SK-N-SH (cell line): ENCODE results near the gene CFAP91. TPM values are rescaled to one million over a fixed set of nuclear protein-coding genes. Genes with fewer than 3 reads are reported as not detected.
A peak's percentile ranks its signal among the peaks of the same experiment; 100 is the strongest.

Experiments
- CTCF ChIA-PET: fragments of 300-600, 350-600 bp; formaldehyde crosslinking; extraction: SDS; loops from one replicate; lab custom pipeline; 2021; lab: Yijun Ruan, JAX
- POLR2A ChIA-PET: fragments of 350-600 bp; sonication (Branson Sonifier 250); formaldehyde crosslinking; extraction: SDS; loops from one replicate; lab custom pipeline; 2020; ENCODE audit warnings: antibody characterized with exemption, inconsistent platforms; lab: Yijun Ruan, JAX
- DNase-seq: peaks from one replicate; pipeline ENCODE4 v3.0.0; 2012
- H2AFZ ChIP-seq: fragments of 200-600 bp; sonication (generic); 2 replicates; pipeline ENCODE4 v1.8.1; 2016; ENCODE audit warnings: antibody characterized with exemption, mild to moderate bottlenecking, low read depth
- H3F3A ChIP-seq: fragments of 200-600 bp; sonication (generic); replicated peaks from 2 replicates; pipeline ENCODE3; 2016; ENCODE audit warnings: antibody characterized with exemption, mild to moderate bottlenecking; ENCODE audit not compliant: insufficient read depth
- H3K27ac ChIP-seq, 2 experiments: fragments of 200-500 bp in 1 of 2; fragments of 200-600 bp in 1 of 2; sonication (Bioruptor generic) in 1 of 2; sonication (generic), shearing (Covaris generic) in 1 of 2; 2 replicates each; pipeline versions ENCODE4 v1.5.1 to v1.6.1; 2014 to 2016; ENCODE audit warnings: low read depth in 2 of 2, inconsistent platforms in 1 of 2, low read length in 1 of 2, mild to moderate bottlenecking in 1 of 2, mixed read lengths in 1 of 2
- H3K27me3 ChIP-seq: fragments of 200-600 bp; sonication (generic), shearing (Covaris generic); 2 replicates; pipeline ENCODE4 v1.6.1; 2016; ENCODE audit warnings: mixed run types; ENCODE audit not compliant: insufficient read depth
- H3K36me3 ChIP-seq, 2 experiments: fragments of 200-500 bp in 1 of 2; fragments of 200-600 bp in 1 of 2; sonication (Bioruptor generic) in 1 of 2; sonication (generic) in 1 of 2; replicated peaks in 1 of 2; 2 replicates each; pipeline versions ENCODE3 to v1.5.1; 2014 to 2016; ENCODE audit warnings: low read length in 1 of 2, mild to moderate bottlenecking in 1 of 2; ENCODE audit not compliant: insufficient read depth in 2 of 2, control insufficient read depth in 1 of 2
- H3K4me1 ChIP-seq, 2 experiments: fragments of 200-500 bp in 1 of 2; fragments of 200-600 bp in 1 of 2; sonication (Bioruptor generic) in 1 of 2; sonication (generic), shearing (Covaris generic) in 1 of 2; 2 replicates each; pipeline versions ENCODE4 v1.5.1 to v1.6.1; 2014 to 2016; ENCODE audit warnings: low read depth in 1 of 2, low read length in 1 of 2, mixed run types in 1 of 2; ENCODE audit not compliant: insufficient read depth in 2 of 2, control insufficient read depth in 1 of 2
- H3K4me2 ChIP-seq: fragments of 200-600 bp; sonication (generic), shearing (Covaris generic); 2 replicates; pipeline ENCODE4 v1.6.1; 2017; ENCODE audit warnings: mixed run types
- H3K4me3 ChIP-seq, 2 experiments: fragments of 200-500 bp in 1 of 2; fragments of 200-600 bp in 1 of 2; sonication (Bioruptor generic) in 1 of 2; sonication (generic), shearing (Covaris generic) in 1 of 2; 2 replicates each; pipeline versions ENCODE4 v1.5.1 to v1.8.1; 2014 to 2016; ENCODE audit warnings: low read depth in 2 of 2, inconsistent platforms in 1 of 2, low read length in 1 of 2, mild to moderate bottlenecking in 1 of 2, mixed read lengths in 1 of 2, moderate library complexity in 1 of 2
- H3K79me2 ChIP-seq: fragments of 200-600 bp; sonication (generic); 2 replicates; pipeline ENCODE4 v1.8.1; 2017; ENCODE audit warnings: mild to moderate bottlenecking; ENCODE audit not compliant: insufficient read depth
- H3K9ac ChIP-seq: fragments of 200-600 bp; sonication (generic); 2 replicates; pipeline ENCODE4 v1.6.1; 2017; ENCODE audit warnings: mixed run types
- H3K9me2 ChIP-seq: fragments of 200-600 bp; sonication (generic); 2 replicates; pipeline ENCODE4 v1.6.1; 2017; ENCODE audit warnings: mixed run types
- H3K9me3 ChIP-seq: fragments of 200-600 bp; sonication (generic); 2 replicates; pipeline ENCODE4 v1.6.1; 2017; ENCODE audit warnings: mixed run types, mild to moderate bottlenecking, moderate library complexity
- H4K20me1 ChIP-seq: fragments of 200-600 bp; sonication (generic); 2 replicates; pipeline ENCODE4 v1.6.1; 2017; ENCODE audit warnings: mild to moderate bottlenecking, mixed run types; ENCODE audit not compliant: insufficient read depth
- CHD2 ChIP-seq: fragments of 150-350 bp; IDR thresholded peaks from 2 replicates; pipeline ENCODE4 v1.6.1; 2018; ENCODE audit warnings: low read length; ENCODE audit not compliant: partially characterized antibody
- ELF1 ChIP-seq: IDR thresholded peaks from 2 replicates; pipeline ENCODE4 v1.4.0; 2012
- EP300 ChIP-seq, 2 experiments: IDR thresholded peaks; 2 replicates each; pipeline versions ENCODE4 v1.4.0 to v1.6.1; 2012; ENCODE audit warnings: borderline replicate concordance in 1 of 2, low read depth in 1 of 2, low read length in 1 of 2
- EZH2phosphoT487 ChIP-seq: fragments of 200-600 bp; sonication (generic); IDR thresholded peaks from 2 replicates; pipeline ENCODE4 v1.6.1; 2017; ENCODE audit warnings: low read depth, mixed run types, mild to moderate bottlenecking, antibody characterized with exemption, moderate library complexity, borderline replicate concordance
- FOXM1 ChIP-seq: IDR thresholded peaks from 2 replicates; pipeline ENCODE4 v1.4.0; 2012; ENCODE audit warnings: low read depth, mild to moderate bottlenecking
- GABPA ChIP-seq: IDR thresholded peaks from 2 replicates; pipeline ENCODE4 v1.4.0; 2012; ENCODE audit warnings: low read depth, mild to moderate bottlenecking
- GATA2 ChIP-seq: sonication (generic); formaldehyde crosslinking; IDR thresholded peaks from 2 replicates; pipeline ENCODE4 v1.5.0; 2020; ENCODE audit warnings: mild to moderate bottlenecking, missing genetic modification reagents
- JUND ChIP-seq: IDR thresholded peaks from 2 replicates; pipeline ENCODE4 v1.4.0; 2012
- MEF2A ChIP-seq: IDR thresholded peaks from 2 replicates; pipeline ENCODE4 v1.4.0; 2012; ENCODE audit warnings: low read depth, borderline replicate concordance
- MXI1 ChIP-seq: IDR thresholded peaks from 2 replicates; pipeline ENCODE4 v1.6.1; 2012; ENCODE audit warnings: mild to moderate bottlenecking, low read depth, low read length, improper control_type of control experiment
- NRF1 ChIP-seq: IDR thresholded peaks from 2 replicates; pipeline ENCODE4 v1.6.1; 2012; ENCODE audit warnings: low read depth, mild to moderate bottlenecking, low read length
- RCOR1 ChIP-seq: fragments of 150-350 bp; IDR thresholded peaks from 2 replicates; pipeline ENCODE4 v1.6.1; 2017; ENCODE audit warnings: antibody characterized with exemption, low read length
- RFX5 ChIP-seq: IDR thresholded peaks from 2 replicates; pipeline ENCODE4 v1.6.1; 2012; ENCODE audit warnings: mild to moderate bottlenecking, improper control_type of control experiment, low read length
- SIN3A ChIP-seq: IDR thresholded peaks from 2 replicates; pipeline ENCODE4 v1.6.1; 2012; ENCODE audit warnings: low read depth, mild to moderate bottlenecking, low read length, moderate library complexity, borderline replicate concordance
- TAF1 ChIP-seq: IDR thresholded peaks from 2 replicates; pipeline ENCODE4 v1.6.1; 2012; ENCODE audit warnings: low read depth, mild to moderate bottlenecking, low read length, moderate library complexity, borderline replicate concordance
- TEAD4 ChIP-seq: IDR thresholded peaks from 2 replicates; pipeline ENCODE4 v1.4.0; 2012; ENCODE audit warnings: mild to moderate bottlenecking, borderline replicate concordance; ENCODE audit not compliant: insufficient read depth
- YY1 ChIP-seq: IDR thresholded peaks from 2 replicates; pipeline ENCODE4 v1.4.0; 2012; ENCODE audit warnings: low read depth, mild to moderate bottlenecking
- WGBS: methylation state at CpG from one replicate; pipeline ENCODE4 v1.1.6; 2017; ENCODE audit warnings: low lambda C conversion rate; 5-methylcytosine and 5-hydroxymethylcytosine counted together
- polyA plus RNA-seq, 3 experiments: library from polyadenylated mRNA; depleted of rRNA; stranded (reverse); fragments of >200 nt; gene quantifications; 2 replicates each; pipeline ENCODE4 v1.2.3, GENCODE V29; 2012
- TF ChIP-seq, protein P1 (sequence below): IDR thresholded peaks from 2 replicates; pipeline ENCODE4 v1.4.0; 2012; ENCODE audit warnings: low read depth, borderline replicate concordance
- TF ChIP-seq, protein P2 (sequence below): IDR thresholded peaks from 2 replicates; pipeline ENCODE4 v1.4.0; 2012; ENCODE audit warnings: low read depth
- TF ChIP-seq, protein P3 (sequence below): fragments of 150-350 bp; IDR thresholded peaks from 2 replicates; pipeline ENCODE4 v1.6.1; 2017; ENCODE audit warnings: antibody characterized with exemption, low read length, low read depth, borderline replicate concordance
- TF ChIP-seq, protein P4 (sequence below): IDR thresholded peaks from 2 replicates; pipeline ENCODE4 v1.4.0; 2012; ENCODE audit warnings: low read depth, borderline replicate concordance

The CFAP91 gene
- polyA plus RNA-seq (2012; rRNA removed) = 3.7 and 6.3 TPM in 2 replicates
- 2.6 and 3.4 TPM in 2 replicates for polyA plus RNA-seq (2012; cell fraction: cytosol; rRNA removed)
- 18.0 and 29.7 TPM in 2 replicates for polyA plus RNA-seq (2012; cell fraction: nucleus; rRNA removed)

DNA sequence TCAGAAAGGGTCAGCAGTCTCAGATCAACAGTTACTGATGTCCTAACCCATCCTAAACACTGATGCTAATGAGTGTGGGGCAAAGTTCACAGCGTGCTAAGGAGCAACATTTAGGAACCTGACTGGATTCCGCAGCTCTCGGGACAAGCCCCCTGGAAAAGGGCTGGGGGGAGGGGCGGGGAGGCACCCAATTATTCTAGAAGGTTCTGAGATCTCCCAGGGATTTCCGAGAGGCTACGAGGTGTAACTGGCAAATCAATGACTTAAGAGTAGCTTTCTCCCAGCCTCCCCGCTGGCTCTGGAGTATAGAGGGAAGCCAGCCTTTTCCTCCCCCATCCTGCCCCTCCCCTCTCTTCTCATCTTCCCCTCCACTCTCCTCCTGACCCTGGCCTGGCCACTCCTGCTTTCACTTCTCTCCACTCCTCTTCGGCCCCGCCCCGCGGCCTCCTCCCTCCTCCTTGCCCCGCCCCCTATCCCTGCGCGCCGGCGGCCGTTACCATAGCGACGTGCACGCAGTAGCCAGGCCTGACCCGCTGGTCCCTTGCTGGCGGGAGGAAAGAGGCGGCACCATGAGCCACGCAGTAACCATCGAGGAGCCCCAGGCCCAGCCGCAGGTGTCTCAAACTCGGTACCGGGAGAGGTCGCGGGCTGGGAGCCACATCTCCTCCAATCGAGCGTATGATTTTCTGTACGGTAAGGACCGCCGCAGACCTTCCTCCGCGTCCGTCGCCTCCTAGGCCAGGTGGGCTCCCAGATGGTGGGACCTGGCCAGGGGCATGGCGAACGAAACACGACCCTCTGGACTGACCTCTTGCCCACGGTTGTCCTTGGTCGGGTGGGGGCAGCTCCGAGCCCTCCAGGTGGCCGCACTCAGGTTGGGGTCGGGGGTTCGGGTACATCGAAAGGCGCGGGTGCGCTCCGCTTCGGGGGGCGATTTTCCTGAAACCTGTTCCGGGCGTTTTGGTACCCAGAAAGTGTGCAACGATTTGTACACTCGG, at the start of gene CFAP91:
TSS of gene CFAP91 (plus strand) at position 493 of the 998 bp plus-strand sequence. CDS start at position 570, 77 bp downstream.
- H3K4me2 ChIP-seq = peak within 1 kb of the TSS; percentile 94
- H3K9me2 ChIP-seq = no peaks in the 10 kb centered on the region
- WGBS = 4% methylated on average over 41 of the region's 59 CpGs
- H3K9me3 ChIP-seq = no peaks in the 10 kb centered on the region
- TF ChIP-seq FOXM1 = no peak
- TF ChIP-seq NRF1 = no peak
- no peak for TF ChIP-seq JUND
- no peak for TF ChIP-seq TEAD4
- no peak for TF ChIP-seq EP300 (IDR thresholded peaks at IDR 0.05; ENCODE audit: borderline replicate concordance in 1 of 2, low read depth in 1 of 2, low read length in 1 of 2)
- TF ChIP-seq, protein P1, sequence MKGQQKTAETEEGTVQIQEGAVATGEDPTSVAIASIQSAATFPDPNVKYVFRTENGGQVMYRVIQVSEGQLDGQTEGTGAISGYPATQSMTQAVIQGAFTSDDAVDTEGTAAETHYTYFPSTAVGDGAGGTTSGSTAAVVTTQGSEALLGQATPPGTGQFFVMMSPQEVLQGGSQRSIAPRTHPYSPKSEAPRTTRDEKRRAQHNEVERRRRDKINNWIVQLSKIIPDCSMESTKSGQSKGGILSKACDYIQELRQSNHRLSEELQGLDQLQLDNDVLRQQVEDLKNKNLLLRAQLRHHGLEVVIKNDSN = no peak
- TF ChIP-seq, protein P2, sequence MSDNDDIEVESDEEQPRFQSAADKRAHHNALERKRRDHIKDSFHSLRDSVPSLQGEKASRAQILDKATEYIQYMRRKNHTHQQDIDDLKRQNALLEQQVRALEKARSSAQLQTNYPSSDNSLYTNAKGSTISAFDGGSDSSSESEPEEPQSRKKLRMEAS = peak; percentile 87
- no peak for TF ChIP-seq TAF1
- no peak for TF ChIP-seq GATA2 (CRISPR knock-in tag)
- 0 out of 2 replicates have a peak, but pooled peaks have one; percentile 39 for TF ChIP-seq SIN3A
- TF ChIP-seq RCOR1 = no peak; the same call in 1 of the 2 replicates
- 0 out of 2 replicates have a peak, but pooled peaks have one; percentile 6 for TF ChIP-seq RFX5
- no peak for TF ChIP-seq GABPA
- no peak for TF ChIP-seq MEF2A
- TF ChIP-seq, protein P3, sequence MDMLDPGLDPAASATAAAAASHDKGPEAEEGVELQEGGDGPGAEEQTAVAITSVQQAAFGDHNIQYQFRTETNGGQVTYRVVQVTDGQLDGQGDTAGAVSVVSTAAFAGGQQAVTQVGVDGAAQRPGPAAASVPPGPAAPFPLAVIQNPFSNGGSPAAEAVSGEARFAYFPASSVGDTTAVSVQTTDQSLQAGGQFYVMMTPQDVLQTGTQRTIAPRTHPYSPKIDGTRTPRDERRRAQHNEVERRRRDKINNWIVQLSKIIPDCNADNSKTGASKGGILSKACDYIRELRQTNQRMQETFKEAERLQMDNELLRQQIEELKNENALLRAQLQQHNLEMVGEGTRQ = no peak
- TF ChIP-seq, protein P4, sequence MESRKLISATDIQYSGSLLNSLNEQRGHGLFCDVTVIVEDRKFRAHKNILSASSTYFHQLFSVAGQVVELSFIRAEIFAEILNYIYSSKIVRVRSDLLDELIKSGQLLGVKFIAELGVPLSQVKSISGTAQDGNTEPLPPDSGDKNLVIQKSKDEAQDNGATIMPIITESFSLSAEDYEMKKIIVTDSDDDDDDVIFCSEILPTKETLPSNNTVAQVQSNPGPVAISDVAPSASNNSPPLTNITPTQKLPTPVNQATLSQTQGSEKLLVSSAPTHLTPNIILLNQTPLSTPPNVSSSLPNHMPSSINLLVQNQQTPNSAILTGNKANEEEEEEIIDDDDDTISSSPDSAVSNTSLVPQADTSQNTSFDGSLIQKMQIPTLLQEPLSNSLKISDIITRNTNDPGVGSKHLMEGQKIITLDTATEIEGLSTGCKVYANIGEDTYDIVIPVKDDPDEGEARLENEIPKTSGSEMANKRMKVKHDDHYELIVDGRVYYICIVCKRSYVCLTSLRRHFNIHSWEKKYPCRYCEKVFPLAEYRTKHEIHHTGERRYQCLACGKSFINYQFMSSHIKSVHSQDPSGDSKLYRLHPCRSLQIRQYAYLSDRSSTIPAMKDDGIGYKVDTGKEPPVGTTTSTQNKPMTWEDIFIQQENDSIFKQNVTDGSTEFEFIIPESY = no peak
- no peak for TF ChIP-seq EZH2phosphoT487
- no peak for TF ChIP-seq YY1
- peak; percentile 93 for TF ChIP-seq MXI1
- peak; percentile 19 for TF ChIP-seq CHD2
- no peak for TF ChIP-seq ELF1
- no peaks in the 10 kb centered on the region for H3K79me2 ChIP-seq
- no peaks in the 10 kb centered on the region for H3K27me3 ChIP-seq
- POLR2A ChIA-PET = interaction anchor here (0.6 kb wide), 1 partner anchor 99 kb away, joined by 3 read pairs; no protein-coding TSS in a partner anchor
- H3K9ac ChIP-seq = peak within 1 kb of the TSS; percentile 55
- H4K20me1 ChIP-seq = no peaks in the 10 kb centered on the region
- CTCF ChIA-PET = interaction anchor here (1.7 to 2.1 kb wide), 2 partner anchors 9 to 12 kb away, joined by 3 to 9 read pairs; no protein-coding TSS in a partner anchor
- DNase-seq = peak; percentile 97
- H3K27ac ChIP-seq = peak within 1 kb of the TSS in 1 of 2 experiments; percentile 67; a peak in 2 of 4 replicates
- H3K4me3 ChIP-seq = peak within 1 kb of the TSS; percentile 72 to 79
- peak within 1 kb of the TSS; percentile 96 for H2AFZ ChIP-seq
- H3F3A ChIP-seq = peaks cover 4% of the 10 kb centered on the region
- no peaks in the 10 kb centered on the region for H3K36me3 ChIP-seq
- peaks cover 0 to 2% of the 10 kb centered on the region in 2 experiments; a peak in 3 of 4 replicates for H3K4me1 ChIP-seq
